Esophagus (tissue), 2 donors: ENCODE results near the gene EHMT2. TPM values are rescaled to one million over a fixed set of nuclear protein-coding genes. Genes with fewer than 3 reads are reported as not detected.
"Not testable (repeated sequence)": the region's sequence is repeated elsewhere in the genome, so short reads cannot be mapped to it uniquely, and the experiment has no call there.

Experiments used
- H3K27ac ChIP-seq, 2 donors: one replicate each; pipeline ENCODE4 v1.5.1; 2013; ENCODE audit warnings: low read depth in 2 of 2, mild to moderate bottlenecking in 2 of 2, inconsistent platforms in 1 of 2, low read length in 1 of 2, moderate library complexity in 1 of 2
- H3K27me3 ChIP-seq, 2 donors: one replicate each; pipeline ENCODE4 v1.6.1; 2013; ENCODE audit warnings: low read length in 2 of 2, control low read depth in 1 of 2, mild to moderate bottlenecking in 1 of 2; ENCODE audit not compliant: insufficient read depth in 2 of 2, control insufficient read depth in 1 of 2
- H3K36me3 ChIP-seq, 2 donors: one replicate each; pipeline ENCODE4 v1.6.1; 2013; ENCODE audit warnings: low read length in 1 of 2; ENCODE audit not compliant: control insufficient read depth in 2 of 2, insufficient read depth in 2 of 2
- H3K4me1 ChIP-seq, 2 donors: one replicate each; pipeline ENCODE4 v1.6.1; 2013; ENCODE audit warnings: low read length in 1 of 2; ENCODE audit not compliant: control insufficient read depth in 2 of 2, insufficient read depth in 2 of 2
- H3K4me3 ChIP-seq, 2 donors: one replicate each; pipeline ENCODE4 v1.5.1; 2013; ENCODE audit warnings: low read length in 2 of 2, mild to moderate bottlenecking in 2 of 2, low read depth in 1 of 2, moderate library complexity in 1 of 2
- H3K9me3 ChIP-seq, 2 donors: one replicate each; pipeline ENCODE4 v1.6.1; 2013; ENCODE audit warnings: mild to moderate bottlenecking in 2 of 2, low read depth in 1 of 2, low read length in 1 of 2, moderate library complexity in 1 of 2; ENCODE audit not compliant: control insufficient read depth in 2 of 2, insufficient read depth in 1 of 2
- WGBS, 2 donors: extraction: QIAGEN DNeasy Blood & Tissue Kit; methylation state at CpG; one replicate each; pipeline ENCODE4 v1.1.7; 2013; 5-methylcytosine and 5-hydroxymethylcytosine counted together
- polyA plus RNA-seq, 2 donors: library from polyadenylated mRNA; stranded (reverse); fragments of 200-250 nt; gene quantifications; one replicate each; pipeline ENCODE4 v1.2.3, GENCODE V29; 2013
- donor health status: healthy with polysubstance abuse.
- donor health status: Bipolar disorder and iron deficiency.

The EHMT2 gene
- polyA plus RNA-seq, 2 donors = 27.2 to 39.6 TPM

GRCh38 chr6:31918069-31918720 lies 20.7 kb upstream of the EHMT2 start:
- Histone ChIP-seq H3K9me3 (no peaks in the 10 kb centered on the region), H3K27ac (no peak overlapping the region), H3K27me3 (no peaks in the 10 kb centered on the region), H3K4me3 (no peak overlapping the region), H3K36me3 (no peaks in the 10 kb centered on the region), H3K4me1 (peaks cover 0 to 4% of the 10 kb centered on the region in 2 donors)
- 72 to 89% methylated on average over 8 of the region's 8 CpGs for WGBS, 2 donors

GRCh38 chr6:31915756-31916155 lies 18.3 kb upstream of the EHMT2 start:
- H3K4me3 ChIP-seq = no peak overlapping the region
- no peaks in the 10 kb centered on the region for H3K9me3 ChIP-seq
- H3K27me3 ChIP-seq = no peaks in the 10 kb centered on the region
- no peaks in the 10 kb centered on the region for H3K36me3 ChIP-seq
- peaks cover 0 to 4% of the 10 kb centered on the region in 2 donors for H3K4me1 ChIP-seq
- WGBS, 2 donors = 78 to 82% methylated on average over 6 of the region's 6 CpGs
- H3K27ac ChIP-seq = no peak overlapping the region

GRCh38 chr6:31915351-31915750 lies 17.9 kb upstream of the EHMT2 start:
- H3K9me3 ChIP-seq = no peaks in the 10 kb centered on the region
- no peak overlapping the region for H3K4me3 ChIP-seq
- H3K27me3 ChIP-seq = no peaks in the 10 kb centered on the region
- H3K36me3 ChIP-seq = no peaks in the 10 kb centered on the region
- H3K4me1 ChIP-seq = no peaks in the 10 kb centered on the region
- no peak overlapping the region for H3K27ac ChIP-seq

- H3K9me3 ChIP-seq = no peaks in the 10 kb centered on the region
- no peaks in the 10 kb centered on the region for H3K36me3 ChIP-seq
- 75 to 78% methylated on average over 11 of the region's 11 CpGs for WGBS, 2 donors
- H3K4me3 ChIP-seq = no peak overlapping the region
- H3K4me1 ChIP-seq = no peaks in the 10 kb centered on the region
- no peak overlapping the region for H3K27ac ChIP-seq
- H3K27me3 ChIP-seq = no peaks in the 10 kb centered on the region
These were observed 14.5 kb upstream of the EHMT2 start for GRCh38 chr6:31911826-31912585.

- not testable (repeated sequence) for H3K4me1 ChIP-seq, H3K4me3 ChIP-seq, H3K9me3 ChIP-seq, H3K36me3 ChIP-seq, H3K27me3 ChIP-seq, H3K27ac ChIP-seq
- 75 to 81% methylated on average over 7 of the region's 7 CpGs for WGBS, 2 donors
These were observed 11.8 kb upstream of the EHMT2 start for GRCh38 chr6:31909298-31909697.

GRCh38 chr6:31908791-31909190 lies 11.3 kb upstream of the EHMT2 start:
- no peak overlapping the region for H3K4me3 ChIP-seq
- H3K9me3 ChIP-seq = no peaks in the 10 kb centered on the region
- H3K36me3 ChIP-seq = no peaks in the 10 kb centered on the region
- H3K27ac ChIP-seq = no peak overlapping the region
- H3K4me1 ChIP-seq = no peaks in the 10 kb centered on the region
- H3K27me3 ChIP-seq = no peaks in the 10 kb centered on the region
- WGBS, 2 donors = 34 to 39% methylated on average over 4 of the region's 4 CpGs

- H3K4me3 ChIP-seq, H3K36me3 ChIP-seq, H3K27me3 ChIP-seq, H3K4me1 ChIP-seq, H3K9me3 ChIP-seq, H3K27ac ChIP-seq: not testable (repeated sequence)
- whole genome bisulfite sequencing, 2 donors = 79 to 83% methylated on average over 5 of the region's 5 CpGs
These were observed 10.8 kb upstream of the EHMT2 start for GRCh38 chr6:31908255-31908654.

GRCh38 chr6:31907158-31907813 lies 9.8 kb upstream of the EHMT2 start:
- Histone ChIP-seq H3K27me3 (no peaks in the 10 kb centered on the region), H3K4me3 (no peak overlapping the region), H3K27ac (no peak overlapping the region), H3K36me3 (no peaks in the 10 kb centered on the region), H3K4me1 (peaks cover 0 to under 1% of the 10 kb centered on the region in 2 donors), H3K9me3 (no peaks in the 10 kb centered on the region)
- 52 to 63% methylated on average over 7 of the region's 7 CpGs for WGBS, 2 donors

GRCh38 chr6:31906727-31907126 lies 9.2 kb upstream of the EHMT2 start:
- 80% methylated on average over 8 of the region's 8 CpGs for WGBS, 2 donors
- H3K36me3 ChIP-seq, H3K27me3 ChIP-seq: not testable (repeated sequence)

More at GRCh38 chr6:31906727-31907126, 9.2 kb upstream of the EHMT2 start:
- not testable (repeated sequence) for H3K9me3 ChIP-seq, H3K4me1 ChIP-seq, H3K27ac ChIP-seq, H3K4me3 ChIP-seq
